GM19463 (cell line): Measurements from ENCODE around the gene LRRC10.
A peak's percentile ranks its signal among the peaks of the same experiment; 100 is the strongest.

Experiments
- ATAC-seq: cut with Tn5 transposase; IDR thresholded peaks from one replicate; pipeline ENCODE4 v1.9.1; 2021; ENCODE audit warnings: mild to moderate bottlenecking, moderate library complexity; ENCODE audit not compliant: unreplicated experiment

Gene LRRC10

DNA sequence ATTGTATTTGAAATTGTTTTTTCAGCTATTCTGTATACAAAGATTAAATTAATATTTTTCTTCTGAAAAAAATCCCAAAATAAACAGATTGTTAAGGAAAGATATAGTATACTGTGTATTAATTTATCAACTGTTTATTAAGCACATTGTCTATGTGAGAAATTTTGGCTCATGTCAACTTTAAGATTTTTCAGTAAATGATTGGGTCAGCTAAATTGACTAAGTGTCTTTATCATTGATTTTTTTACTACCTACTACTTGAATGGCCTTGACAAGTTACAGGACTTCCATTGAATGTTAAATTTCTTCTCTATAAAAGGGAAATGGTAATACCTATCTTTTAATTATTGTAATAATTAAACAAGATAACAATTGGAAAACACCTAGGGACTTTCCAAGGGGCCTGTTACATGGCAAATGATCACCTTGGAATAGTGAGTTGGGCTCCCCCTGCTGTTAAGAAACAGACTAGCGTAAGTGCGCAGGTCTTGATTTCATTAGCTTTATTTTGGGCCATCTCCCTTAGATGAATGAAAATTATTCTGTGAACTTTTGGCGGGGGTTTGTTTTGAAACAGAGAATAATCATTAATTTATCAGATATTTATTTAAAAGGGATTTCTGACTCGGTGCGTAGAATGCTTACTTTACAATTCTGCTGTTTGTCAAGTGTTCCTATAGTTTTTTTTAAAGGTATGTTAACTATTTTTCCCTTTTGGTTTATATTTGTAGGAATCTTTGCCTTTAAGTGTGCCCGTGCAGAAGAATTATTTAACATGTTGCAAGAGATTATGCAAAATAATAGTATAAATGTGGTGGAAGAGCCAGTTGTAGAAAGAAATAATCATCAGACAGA lies 39.9 kb downstream of the LRRC10 start:
- peak; percentile 90 for ATAC-seq

DNA sequence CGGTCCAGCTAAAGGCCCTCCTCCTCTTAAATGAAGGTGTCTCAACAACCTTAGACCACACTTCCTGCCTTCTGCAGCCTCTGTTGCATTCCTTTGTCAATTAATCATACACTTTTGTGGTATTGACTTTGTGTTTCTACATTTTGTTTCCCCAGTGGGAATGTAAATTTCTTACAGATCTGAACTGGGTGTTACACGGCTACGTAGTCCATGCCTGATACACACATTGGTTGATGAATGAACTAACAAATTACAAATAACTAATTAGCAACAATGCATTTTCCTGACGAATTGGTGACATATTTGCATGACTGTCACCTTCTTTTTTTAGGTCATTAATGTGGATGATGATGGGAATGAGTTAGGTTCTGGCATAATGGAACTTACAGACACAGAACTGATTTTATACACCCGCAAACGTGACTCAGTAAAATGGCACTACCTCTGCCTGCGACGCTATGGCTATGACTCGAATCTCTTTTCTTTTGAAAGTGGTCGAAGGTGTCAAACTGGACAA lies 40.6 kb downstream of the LRRC10 start:
- ATAC-seq = no peak

DNA sequence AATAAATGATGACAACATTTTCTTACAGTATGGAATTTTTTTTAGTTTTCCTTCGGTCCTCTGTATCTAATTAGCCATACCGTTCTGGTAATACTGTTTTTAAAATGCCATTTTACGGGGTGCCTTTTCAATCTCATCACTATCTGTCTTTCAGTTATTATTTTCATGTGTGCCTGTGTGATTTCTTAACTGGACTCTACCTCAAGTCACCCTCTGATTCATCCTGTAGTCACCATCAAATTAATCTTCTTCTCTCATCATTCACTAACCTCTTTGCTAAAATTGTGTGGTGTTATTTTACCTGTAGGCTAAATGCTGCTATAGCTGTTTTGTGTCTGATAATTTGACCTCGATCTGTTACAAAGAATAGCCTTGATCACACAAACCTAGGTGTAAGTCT lies 41.5 kb downstream of the LRRC10 start:
- ATAC-seq = no peak

DNA sequence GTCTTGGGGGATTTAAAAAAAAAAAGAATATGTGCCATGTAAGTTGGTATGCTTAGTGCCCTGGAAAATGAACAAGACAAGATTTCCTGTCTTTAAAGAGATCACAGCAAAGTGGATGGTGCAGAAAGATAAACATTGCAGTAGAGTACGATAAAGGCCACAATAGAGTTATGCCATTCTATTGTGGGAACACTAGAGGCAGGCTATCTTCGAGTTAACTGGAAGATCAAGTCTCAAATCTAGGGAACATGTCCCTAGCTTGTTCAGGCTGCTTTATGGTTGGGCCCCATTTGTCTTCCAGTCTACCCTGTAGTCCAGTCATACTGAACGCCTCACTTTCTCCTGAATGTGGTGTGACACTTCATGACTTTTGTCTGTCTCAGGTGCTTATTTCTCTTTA lies 44.1 kb downstream of the LRRC10 start:
- no peak for ATAC-seq

DNA sequence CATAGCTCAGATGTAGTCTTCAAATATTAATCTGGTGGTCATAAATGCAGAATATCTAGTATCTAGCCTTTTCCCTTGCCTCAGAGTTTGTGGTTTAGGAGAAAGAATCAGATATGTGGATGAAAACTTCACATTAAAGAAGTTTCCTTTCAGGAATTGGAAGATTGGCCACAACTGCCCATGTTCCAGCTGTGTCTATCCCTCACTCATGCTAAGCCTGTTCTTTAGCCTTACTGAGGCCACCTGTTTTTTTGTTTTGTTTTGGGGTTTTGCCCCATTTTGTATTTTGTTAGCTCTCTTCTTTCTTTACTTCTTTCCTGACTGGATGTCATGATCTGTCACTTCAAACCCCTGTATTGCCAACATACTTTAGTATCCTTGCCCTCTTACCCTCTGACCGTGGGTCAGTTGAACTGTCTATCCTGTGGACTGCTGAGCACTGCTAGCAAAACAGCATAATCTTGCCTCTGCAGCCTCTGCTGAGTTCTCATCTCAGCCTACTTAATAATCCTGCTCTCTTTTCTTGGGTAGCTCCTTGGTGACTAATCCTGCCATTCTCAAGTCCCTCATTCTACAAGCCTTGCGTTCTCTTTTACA lies 47.4 kb downstream of the LRRC10 start:
- ATAC-seq = no peak
